ENCODE measurements around the gene NLE1.
"Not testable (repeated sequence)": the region's sequence is repeated elsewhere in the genome, so short reads cannot be mapped to it uniquely, and the experiment has no call there.

Gene NLE1

DNA sequence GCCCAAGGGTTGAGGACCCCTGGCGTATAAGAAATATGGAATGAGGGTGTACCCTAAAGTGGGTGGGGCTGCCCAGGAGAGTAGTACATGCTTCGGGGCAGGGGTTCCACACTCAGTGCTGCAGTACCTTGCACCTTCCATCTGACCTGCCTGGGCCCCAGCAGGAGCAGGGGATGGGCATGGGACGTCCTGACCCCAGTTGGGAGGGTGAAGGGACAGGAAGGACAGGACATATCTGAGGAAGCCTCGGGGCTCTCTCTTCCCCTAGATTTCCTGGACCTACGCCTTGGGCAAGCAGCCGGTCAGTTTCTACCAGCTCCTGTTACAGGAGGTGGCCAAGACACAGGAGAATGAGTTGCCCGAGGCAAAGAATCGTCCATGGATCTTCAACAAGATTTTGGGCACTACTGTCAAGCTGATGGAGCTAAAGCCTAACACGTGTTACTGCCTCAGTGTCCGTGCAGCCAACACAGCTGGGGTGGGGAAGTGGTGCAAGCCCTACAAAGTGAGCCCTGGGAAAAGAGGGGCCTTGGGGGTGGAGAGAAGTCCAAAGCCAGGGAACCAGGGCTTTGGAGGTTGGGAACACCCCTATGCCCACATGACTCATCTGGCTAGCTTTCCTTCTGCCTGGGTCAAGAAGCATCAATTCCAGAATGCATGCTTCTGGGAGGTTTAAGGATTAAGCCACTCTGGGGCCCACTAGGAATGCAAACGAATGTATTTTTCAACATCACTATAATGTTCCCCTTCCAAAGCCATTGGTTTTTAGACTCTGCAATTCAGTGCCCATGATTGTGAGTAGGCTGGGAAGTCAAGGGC lies 12.7 kb downstream of the NLE1 start:
- no peak for DNase-seq (ENCODE audit: low read depth)

DNA sequence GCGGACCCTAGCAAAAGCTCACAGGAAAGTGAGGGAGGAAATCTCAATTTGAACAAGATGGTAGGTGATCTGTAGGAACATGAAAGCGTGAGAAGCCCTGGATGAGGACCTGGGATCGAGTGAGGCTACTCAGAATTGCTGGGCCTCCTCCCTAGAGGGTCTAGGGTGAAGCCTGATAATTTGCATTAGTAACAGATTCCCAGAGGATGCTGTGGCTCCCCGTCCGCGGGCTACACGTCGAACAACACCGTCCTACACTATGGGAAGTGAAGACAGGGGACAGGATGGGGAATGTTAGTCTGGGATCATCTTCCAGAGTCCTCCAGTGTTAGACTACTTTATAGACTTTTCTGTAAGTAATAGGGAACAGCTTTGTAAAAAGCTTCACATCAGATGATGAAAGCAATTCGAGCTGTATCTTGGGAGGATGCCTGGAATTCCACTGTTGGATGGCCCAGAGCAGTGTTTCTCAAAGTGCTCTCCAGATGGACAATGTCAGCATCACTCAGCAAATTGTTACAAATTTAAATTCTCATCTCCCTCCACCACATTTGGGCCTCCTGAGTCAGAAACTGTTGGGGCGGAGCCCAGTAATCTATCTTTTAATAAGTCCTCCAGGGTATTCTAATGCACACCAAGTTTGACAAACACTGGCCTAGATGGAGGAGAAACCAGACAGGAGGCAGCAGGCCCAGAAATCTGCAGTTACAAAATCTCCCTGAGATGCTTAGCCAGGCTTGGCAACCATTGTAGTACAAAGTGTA lies 14.2 kb downstream of the NLE1 start:
- DNase-seq (ENCODE audit: low read depth) = no peak

DNA sequence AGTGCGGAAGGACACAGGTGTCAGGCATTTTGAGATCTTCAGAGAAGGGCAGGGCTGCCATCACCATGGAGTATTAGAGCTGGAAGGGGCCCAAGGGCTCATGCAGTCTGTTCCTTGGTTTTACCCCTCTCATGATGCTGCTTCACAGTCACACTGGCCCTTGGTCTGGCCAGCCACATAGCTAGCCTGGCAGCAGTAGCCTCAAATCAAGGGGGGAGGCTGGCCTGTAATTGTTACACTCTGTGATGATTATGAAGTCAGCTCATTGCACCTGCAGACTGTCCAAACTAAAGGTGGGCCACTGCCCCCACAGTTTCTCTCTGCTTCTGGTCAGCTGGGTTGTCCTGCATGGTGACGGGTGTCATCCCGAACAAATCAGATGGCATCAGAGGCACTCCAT lies 20.8 kb downstream of the NLE1 start, which contains the start of gene FNDC8:
Gene FNDC8 (plus strand): TSS at position 301 of the 400 bp plus-strand sequence. CDS start 79 bp downstream, at position 380.
- no peak for DNase-seq (ENCODE audit: low read depth)

DNA sequence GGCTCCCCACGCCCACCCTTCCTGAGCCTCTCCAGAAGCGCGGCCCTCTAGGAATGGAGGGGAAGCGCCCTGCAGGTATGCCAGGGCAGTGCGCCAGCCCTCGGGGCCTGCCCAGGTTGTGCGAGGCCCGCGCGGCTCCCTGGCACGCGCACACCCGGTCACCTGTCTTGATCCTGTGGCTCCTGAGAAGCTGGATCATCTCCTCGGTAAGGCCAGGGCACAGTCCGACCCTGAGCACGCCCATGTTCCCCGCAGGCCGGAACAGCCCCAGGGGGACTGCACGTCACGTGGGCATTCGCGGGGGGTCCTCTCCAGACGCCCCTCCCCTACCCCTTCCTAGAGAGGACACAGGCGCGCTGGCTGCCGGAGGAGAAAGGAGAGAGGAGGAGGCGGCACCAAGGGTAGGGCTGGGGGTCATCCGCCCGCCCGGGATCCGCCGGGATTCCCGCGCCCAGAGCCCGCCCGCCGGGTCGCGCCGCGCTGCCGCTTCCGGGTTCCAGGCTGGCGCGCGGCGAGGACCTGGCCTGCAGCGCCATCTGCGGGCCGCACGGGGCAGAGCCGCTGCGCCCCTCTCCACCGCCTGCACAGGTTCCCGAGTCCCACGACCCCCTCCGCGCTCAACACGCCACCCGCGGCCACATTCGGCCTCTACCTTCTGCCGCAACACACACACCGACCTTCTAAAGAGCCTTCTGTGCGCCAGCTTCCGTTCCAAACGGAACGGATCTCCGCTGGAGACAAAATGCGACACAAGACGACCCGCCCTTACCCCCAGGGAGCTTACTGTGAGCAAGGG lies 22.5 kb downstream of the NLE1 start, which contains the start of gene RAD51D:
Gene RAD51D (minus strand): TSS at position 491 of the 796 bp plus-strand sequence. CDS start 247 bp downstream, at position 244.
- peak; percentile 84 for DNase-seq (ENCODE audit: low read depth)

DNA sequence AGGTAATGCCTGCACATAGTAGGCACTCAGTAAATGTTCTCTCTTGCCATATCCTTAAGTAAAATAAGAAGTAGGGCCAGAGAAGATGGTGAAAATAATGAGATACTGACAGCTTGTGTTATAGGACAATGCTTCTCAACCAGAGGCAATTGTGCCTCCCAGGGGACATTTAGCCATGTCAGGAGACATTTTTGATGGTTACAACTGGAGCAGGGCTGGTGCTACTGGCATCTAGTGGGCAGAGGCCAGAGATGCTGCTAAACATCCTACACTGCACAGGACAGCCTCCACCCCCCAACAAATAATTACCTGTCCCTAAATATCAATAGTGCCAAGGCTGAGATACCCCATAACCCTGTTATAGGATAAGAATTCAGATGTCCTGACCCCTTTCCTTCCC lies 24.1 kb downstream of the NLE1 start:
- peak; percentile 19 for DNase-seq (ENCODE audit: low read depth)

DNA sequence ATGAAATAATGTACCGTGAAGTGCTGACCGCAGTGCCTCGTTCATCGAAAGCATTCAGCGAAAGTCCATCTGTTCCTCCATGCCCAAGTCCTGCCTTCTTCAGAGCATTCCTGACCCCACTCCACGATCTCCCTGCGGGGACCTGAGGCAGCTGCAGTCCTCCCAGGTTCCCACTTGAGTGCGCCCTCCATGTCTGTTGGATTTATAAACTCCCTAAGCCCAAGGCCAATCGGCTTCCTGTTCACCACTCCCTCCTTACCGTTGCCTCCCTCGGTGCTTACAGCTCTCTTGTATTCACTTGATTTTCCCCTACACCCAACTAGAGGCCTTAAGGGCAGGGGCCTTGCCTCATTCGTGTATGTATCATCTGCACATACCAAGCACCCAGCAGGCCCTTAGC lies 25.3 kb downstream of the NLE1 start:
- DNase-seq (ENCODE audit: low read depth) = no peak

DNA sequence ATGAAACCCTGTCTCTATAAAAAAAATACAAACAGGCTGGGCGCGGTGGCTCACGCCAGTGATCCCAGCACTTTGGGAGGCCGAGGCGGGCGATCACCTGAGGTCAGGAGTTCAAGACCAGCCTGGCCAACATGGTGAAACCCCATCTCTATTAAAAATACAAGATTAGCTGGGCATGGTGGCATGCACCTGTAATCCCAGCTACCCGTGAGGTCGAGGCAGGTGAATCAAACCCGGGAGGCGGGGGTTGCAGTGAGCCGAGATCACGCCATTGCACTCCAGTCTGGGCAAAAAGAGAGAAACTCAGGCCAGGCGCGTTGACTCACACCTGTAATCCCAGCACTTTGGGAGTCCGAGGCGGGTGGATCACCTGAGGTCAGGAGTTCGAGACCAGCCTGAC lies 31.3 kb downstream of the NLE1 start:
- DNase-seq (ENCODE audit: low read depth) = not testable (repeated sequence)

DNA sequence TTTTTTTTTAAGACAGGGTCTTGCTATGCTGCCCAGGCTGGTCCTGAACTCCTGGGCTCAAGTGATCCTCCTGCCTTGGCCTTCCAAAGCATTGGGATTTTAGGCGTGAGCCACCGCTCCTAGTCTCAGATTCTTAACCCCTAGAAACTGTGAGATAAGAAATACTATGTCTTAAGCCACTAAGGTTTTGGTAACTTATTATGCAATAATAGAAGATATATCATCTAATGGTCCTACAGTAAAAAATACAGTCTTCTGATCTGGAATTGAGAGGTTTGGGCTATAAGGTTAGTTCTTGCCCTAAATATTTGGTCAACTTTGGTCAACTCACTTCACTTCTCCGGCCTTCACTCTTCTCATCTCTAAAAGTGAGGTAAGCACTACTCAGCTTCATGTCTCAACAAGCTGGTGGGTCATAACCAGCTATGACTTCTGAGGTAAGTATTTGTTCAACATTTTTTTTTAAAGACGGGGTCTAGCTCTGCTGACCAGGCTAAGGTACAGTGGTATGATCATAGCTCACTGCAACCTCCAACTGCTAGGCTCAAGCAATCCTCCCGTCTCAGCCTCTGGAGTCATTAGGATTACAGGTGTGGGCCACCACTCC lies 37.2 kb downstream of the NLE1 start:
- no peak for DNase-seq (ENCODE audit: low read depth)

DNA sequence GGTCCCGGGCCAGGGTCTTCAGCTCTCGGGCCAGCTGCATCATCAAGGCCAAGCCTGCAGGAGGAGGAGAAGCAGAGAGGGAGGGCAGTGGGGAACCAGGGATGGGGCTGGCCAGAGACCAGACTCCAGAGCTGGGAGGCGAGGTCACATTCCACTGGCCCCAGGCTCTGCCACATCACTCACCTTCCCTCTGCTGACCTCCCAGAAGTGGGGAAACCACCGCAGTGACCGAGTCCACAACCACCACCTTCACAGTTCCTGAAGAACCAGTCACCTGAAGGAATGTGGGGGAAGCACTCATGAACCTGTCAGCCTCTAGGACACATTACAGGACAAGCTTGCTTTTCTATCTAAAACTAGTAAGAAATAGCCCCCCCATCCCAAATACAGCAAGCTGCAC lies 38.8 kb downstream of the NLE1 start:
- DNase-seq (ENCODE audit: low read depth) = no peak

DNA sequence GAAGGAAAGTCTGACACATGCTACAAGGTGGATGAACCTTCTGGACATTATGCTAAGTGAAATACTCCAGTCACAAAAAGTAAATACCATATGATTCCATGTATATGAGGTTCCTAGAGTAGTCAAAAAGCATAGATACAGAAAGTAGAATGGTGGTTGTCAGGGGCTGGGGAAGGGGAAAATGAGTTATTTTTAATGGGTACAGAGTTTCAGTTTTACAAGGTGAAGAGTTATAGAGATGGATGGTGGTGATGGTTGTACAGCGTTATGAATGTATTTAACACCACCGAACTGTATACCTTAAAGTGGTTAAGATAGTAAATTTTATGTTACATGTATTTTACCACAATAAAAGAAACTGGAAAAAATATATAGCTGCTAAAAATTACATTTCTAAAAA lies 40.4 kb downstream of the NLE1 start:
- DNase-seq (ENCODE audit: low read depth) = no peak

DNA sequence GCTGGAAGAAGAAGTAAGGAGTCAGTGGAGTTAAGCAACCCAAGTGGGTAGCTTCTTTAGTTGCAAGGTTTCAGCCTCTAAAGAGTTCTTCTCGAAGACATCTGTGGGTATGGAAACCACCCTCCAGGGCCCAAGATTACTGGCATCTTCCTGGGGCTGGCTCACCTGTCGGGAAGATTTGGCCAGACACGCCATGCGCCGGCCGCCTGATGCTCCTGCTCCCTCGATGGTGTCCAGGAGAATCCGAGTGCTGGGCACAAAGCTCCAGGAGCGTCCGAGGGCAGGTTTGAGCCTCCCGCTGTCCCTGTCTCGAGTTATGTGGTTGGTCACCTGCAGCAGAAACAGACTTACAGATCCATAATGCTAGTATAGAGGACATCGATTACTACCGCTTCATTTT lies 41.1 kb downstream of the NLE1 start:
- no peak for DNase-seq (ENCODE audit: low read depth)

DNA sequence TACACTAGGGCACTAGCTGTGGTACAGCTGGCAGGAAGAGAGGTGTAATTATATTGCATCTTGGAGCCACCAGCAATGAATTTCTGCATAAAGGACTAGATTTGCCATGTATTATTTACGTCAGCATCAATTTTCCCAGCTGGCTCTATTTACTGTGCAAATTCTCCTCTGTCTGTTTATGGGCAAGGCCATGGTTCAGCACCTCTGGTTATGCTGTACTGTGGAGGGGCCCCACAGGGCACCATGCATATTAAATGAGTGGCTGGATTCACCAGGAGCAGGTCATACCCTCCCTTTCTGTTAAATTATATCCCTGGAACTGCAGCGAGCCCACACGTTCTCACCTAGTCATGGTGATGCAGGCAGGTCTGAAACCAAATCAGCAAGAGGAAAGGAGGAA lies 42.2 kb downstream of the NLE1 start:
- no peak for DNase-seq (ENCODE audit: low read depth)

DNA sequence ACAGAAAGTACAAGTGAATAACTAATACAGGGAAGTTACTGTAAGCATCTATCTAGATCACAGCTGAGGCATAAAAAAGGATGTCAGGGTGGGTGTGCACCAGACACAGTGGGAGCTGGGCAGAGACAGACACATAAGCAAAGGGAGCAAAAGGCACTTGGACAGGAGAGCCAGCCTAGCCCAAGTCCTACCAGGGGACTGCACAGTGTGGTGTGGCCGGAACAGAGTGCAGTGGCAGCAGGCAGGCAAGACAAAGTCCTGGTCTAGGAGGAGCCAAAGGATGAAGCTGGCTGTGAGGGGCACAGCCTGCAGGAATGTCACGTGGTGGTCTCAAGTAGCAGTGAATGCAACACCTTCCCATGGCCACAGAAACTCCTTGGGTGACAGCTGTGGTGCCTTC lies 44.3 kb downstream of the NLE1 start:
- DNase-seq (ENCODE audit: low read depth) = no peak

DNA sequence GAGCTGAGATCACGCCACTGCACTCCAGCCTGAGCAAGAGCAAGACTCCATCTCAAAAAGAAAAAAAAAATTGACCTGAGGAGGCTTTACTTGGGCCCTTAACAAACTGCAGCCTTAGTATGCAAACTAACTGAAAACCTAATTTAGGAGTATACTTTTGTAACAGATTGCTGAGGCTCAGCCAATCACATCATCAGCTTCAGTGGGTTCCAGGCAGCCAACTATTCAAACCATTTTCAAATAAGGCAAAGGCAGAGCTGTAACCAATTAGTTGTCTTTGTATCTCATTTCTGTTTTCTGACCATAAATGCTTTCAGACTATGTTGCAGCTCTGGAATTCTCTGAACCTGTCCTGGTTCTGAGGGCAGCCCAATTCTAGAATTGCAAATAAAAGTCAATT lies 46.4 kb downstream of the NLE1 start:
- no peak for DNase-seq (ENCODE audit: low read depth)

DNA sequence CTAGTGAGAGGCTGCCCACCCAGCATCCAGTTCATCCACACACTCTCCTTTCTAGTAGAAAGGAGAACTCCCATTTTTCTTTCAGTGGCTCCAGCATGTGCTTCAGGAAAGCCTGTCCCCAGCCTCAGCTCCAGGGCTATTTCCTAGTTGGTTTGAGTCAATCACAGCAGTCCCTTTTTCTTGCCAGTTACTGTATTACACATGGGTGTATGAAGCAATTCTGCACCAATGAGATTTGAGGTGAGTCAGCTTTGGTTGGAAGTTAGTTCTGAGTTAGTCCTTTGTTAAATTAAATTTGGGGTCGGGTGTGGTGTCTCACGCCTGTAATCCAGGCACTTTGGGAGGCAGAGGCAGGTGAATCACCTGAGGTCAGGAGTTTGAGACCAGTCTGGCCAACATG lies 47.2 kb downstream of the NLE1 start:
- DNase-seq (ENCODE audit: low read depth) = no peak

DNA sequence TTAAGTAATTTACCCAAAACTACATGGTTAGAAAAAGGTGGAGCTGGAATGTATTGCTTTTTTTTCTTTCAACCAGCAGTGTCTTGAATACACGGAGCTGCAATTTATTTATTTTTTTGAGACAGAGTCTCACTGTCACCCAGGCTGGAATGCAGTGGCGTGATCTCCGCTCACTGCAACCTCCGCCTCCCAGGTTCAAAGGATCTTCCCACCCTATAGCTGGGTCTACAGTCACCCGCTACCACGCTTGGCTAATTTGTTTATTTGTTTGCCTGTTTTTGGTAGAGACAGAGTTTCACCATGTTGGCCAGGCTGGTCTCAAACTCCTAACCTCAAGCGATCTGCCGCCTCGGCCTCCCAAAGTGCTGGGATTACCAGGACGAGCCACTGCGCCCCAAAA lies 51.4 kb downstream of the NLE1 start:
- DNase-seq (ENCODE audit: low read depth) = not testable (repeated sequence)

DNA sequence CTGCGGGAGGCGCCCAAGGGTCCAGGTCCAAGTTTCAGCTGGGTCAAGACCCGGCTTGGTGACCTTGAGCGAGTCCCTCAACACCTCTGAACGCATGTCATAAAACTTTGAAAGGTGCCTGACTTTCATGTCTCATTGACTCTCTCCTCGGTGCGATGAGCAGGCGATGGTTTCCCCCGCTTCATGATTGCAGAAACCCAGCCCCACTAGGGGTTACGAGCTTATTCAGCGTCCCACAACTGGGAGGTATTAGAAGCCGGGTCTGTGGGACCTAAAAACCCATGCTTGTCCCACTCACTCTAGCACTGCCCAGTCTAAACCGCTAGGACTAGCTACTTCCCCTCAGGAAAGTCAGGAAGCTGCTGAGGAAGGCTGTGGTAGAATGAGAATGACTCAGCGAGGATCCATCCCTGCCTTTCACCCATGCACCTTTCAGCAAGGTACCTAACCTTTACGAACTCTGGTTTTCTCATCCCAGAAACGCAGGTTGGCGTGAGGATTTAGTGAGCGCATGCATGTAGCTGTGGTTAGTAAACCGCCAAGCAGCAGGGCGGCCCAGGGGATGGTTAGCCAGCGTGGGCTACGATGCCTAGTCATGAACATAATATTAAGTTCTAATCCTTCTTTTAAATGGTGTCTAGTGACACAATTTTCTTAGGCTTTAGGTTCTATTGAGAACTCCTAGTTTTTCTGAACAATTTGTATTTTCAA lies 52.4 kb downstream of the NLE1 start:
- no peak for DNase-seq (ENCODE audit: low read depth)

DNA sequence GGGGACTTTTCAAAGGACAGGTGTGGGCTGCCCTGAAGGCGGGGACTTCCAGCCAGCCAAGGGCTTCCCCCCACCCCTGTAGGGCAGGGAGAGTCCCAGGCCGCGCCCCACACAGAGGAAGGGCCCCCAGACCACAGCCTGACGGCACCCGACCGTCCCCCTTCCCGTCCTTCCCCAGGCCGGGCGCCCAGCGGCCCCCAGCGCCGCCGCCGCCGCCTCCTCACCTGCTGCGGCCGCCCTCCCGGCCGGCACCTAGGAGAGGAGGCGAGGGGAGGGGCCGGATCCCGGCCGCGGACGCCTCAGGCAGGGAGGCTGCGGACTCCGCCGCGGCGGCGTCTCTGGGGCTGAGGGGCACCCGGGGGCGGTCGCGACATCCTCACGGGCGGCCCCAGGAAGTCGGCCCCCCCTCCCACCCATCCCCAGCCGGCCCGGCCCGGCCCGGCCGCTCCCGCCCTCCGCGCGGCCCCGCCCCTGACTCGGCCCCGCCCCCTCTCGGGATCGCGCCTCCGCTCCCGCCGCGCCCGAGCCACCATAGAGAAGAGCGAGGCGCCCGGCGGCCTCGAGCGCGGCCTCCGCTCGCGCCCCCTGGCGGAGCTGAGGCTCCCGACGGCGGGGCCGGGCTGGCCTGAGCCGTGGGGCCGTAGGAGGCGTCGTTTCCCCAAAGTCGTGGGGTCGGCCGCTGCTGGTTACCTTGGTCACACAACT lies 53.1 kb downstream of the NLE1 start:
- DNase-seq (ENCODE audit: low read depth) = peak; percentile 95

DNA sequence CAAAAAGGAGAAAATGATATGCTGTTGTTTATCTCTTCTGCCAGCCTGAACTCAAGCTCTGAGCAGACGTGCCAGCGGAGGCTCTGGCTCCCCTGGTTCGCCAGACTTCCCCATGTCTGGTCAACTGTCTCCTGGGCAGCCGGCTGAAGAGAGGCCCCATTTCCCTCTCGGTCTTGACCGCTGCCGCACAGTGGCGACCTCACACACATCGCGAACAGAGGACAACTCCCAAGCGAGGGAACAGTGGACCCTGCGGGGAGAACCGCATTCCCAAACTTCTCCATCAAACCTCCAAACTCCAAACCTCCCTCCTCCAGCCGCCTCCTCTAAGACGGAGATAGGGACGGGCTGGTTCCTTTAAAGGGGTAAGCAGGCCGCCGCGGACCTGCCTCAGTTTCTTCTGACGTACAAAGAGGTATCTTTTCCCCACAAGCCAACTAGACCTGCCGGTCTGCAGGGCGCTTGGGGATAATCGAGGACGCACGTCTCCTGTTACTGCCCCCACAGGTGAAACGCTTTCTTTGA lies 53.7 kb downstream of the NLE1 start:
- DNase-seq (ENCODE audit: low read depth) = no peak

DNA sequence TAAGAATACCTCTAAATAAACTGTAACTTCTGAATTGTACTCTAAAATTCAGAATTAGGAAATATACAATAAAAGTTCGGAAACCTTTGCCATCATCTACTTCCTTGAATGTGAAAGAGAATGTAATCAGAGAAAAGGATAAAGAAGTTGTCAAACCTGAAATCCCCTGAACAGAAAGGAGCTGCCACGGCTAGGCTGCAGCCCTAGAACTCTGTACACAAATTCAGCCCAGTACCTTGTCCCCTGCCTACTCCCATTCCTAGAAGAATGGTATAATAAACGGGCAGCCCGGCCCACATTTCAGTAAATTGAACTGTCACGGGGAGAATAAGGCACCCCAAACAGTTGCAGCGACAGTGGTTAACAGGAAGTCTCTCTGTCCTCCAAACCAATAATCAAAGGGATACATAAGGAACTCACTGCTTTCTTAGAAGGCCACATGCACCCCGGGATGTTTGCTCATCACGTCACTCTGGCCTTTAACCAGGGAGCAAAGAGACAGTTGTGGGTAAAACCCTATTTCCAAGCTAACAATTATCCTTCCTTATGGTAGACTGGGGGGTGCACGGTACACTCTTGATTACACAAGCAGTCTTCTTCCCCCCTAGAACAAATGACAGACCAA lies 54.3 kb downstream of the NLE1 start:
- DNase-seq (ENCODE audit: low read depth) = no peak
